Prostate gland (tissue), 2 donors: ENCODE data around the gene LCE1D. TPM values are rescaled to one million over a fixed set of nuclear protein-coding genes. Genes with fewer than 3 reads are reported as not detected.

Experiments
- DNase-seq: peaks from one replicate; pipeline ENCODE4 v3.0.0-alpha.2; 2019; ENCODE audit warnings: low spot score
- H3K27ac ChIP-seq, 2 donors: fragments of 200-600 bp; sonication (generic); 2 replicates each; pipeline ENCODE4 v1.5.1; 2017 to 2019
- H3K27me3 ChIP-seq: fragments of 200-600 bp; sonication (generic); replicated peaks from 2 replicates; pipeline ENCODE4 v1.5.1; 2019; ENCODE audit not compliant: insufficient read depth
- H3K36me3 ChIP-seq, 2 donors: fragments of 200-600 bp; sonication (generic); 1 replicate in 1 of 2; 2 replicates in 1 of 2; pipeline versions ENCODE4 v1.5.1 to v1.8.1; 2017 to 2019
- H3K4me1 ChIP-seq: fragments of 200-600 bp; sonication (generic); replicated peaks from 2 replicates; pipeline ENCODE4 v1.5.1; 2019
- H3K4me3 ChIP-seq, 2 donors: fragments of 200-600 bp; sonication (generic); 2 replicates each; pipeline ENCODE4 v1.5.1; 2017 to 2019
- H3K9me3 ChIP-seq: fragments of 200-600 bp; sonication (generic); 2 replicates; pipeline ENCODE4 v1.5.1; 2017
- POLR2A ChIP-seq: fragments of 450-650 bp; IDR thresholded peaks from one replicate; pipeline ENCODE4 v1.6.1; 2016; ENCODE audit warnings: antibody characterized with exemption, mild to moderate bottlenecking
- POLR2AphosphoS5 ChIP-seq: sonication (generic); formaldehyde crosslinking; IDR thresholded peaks from one replicate; pipeline ENCODE4 v1.6.1; 2017; ENCODE audit warnings: antibody characterized with exemption
- WGBS: methylation state at CpG from one replicate; pipeline ENCODE4 v1.1.5; 2018; 5-methylcytosine and 5-hydroxymethylcytosine counted together
- intact Hi-C: fragments of 100-400 bp; cut with DNase I; formaldehyde crosslinking; loops from one replicate; pipeline ENCODE4 v1.14.2; 2022
- total RNA-seq, 2 donors: library from RNA; depleted of rRNA; stranded (reverse); fragments of >200 nt; gene quantifications; one replicate each; pipeline ENCODE4 v1.1.0, GENCODE V29; 2016
- TF ChIP-seq, protein P1 (sequence below), 4 experiments: fragments of 200-600 bp in 2 of 4; fragments of 450-650 bp in 2 of 4; sonication (generic) in 2 of 4; IDR thresholded peaks; 1 replicate in 3 of 4; 2 replicates in 1 of 4; pipeline ENCODE4 v1.5.1; 2016 to 2019; ENCODE audit warnings: antibody characterized with exemption in 4 of 4, mild to moderate bottlenecking in 2 of 4, moderate library complexity in 2 of 4

The LCE1D gene
- total RNA-seq, 2 donors from 2014 or later, result not detected

DNA sequence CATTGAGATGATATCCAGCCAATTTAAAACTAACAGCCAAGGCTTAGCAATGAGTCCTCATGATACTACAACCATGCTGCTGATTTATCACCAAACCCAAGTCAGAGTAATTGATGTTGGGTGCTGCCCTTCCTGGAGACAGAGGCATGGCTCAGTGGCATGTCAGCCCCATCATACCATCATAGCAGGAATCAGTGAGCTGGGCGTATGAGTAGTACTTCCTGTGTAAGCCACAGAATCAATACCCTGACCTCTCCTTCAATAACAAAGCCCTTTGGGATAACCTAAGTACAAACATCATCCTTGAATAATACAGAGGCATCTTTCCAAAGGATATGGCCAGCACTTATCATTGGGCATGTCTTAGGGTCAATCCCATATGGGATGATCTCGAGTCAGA lies 13.4 kb upstream of the LCE1D start:
- DNase-seq, result no peak
- H3K36me3 ChIP-seq, result no peaks in the 10 kb centered on the region
- TF ChIP-seq POLR2A (no peak), POLR2AphosphoS5 (no peak)
- TF ChIP-seq, protein P1, sequence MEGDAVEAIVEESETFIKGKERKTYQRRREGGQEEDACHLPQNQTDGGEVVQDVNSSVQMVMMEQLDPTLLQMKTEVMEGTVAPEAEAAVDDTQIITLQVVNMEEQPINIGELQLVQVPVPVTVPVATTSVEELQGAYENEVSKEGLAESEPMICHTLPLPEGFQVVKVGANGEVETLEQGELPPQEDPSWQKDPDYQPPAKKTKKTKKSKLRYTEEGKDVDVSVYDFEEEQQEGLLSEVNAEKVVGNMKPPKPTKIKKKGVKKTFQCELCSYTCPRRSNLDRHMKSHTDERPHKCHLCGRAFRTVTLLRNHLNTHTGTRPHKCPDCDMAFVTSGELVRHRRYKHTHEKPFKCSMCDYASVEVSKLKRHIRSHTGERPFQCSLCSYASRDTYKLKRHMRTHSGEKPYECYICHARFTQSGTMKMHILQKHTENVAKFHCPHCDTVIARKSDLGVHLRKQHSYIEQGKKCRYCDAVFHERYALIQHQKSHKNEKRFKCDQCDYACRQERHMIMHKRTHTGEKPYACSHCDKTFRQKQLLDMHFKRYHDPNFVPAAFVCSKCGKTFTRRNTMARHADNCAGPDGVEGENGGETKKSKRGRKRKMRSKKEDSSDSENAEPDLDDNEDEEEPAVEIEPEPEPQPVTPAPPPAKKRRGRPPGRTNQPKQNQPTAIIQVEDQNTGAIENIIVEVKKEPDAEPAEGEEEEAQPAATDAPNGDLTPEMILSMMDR (IDR thresholded peaks at IDR 0.05), result no peak
- H3K27me3 ChIP-seq, result no peaks in the 10 kb centered on the region
- 73% methylated on average over 2 of the region's 2 CpGs for WGBS
- H3K4me1 ChIP-seq, result no peaks in the 10 kb centered on the region
- no peak overlapping the region for H3K4me3 ChIP-seq
- no peaks in the 10 kb centered on the region for H3K9me3 ChIP-seq
- intact Hi-C loops, result no loop called here
- no peak overlapping the region for H3K27ac ChIP-seq

DNA sequence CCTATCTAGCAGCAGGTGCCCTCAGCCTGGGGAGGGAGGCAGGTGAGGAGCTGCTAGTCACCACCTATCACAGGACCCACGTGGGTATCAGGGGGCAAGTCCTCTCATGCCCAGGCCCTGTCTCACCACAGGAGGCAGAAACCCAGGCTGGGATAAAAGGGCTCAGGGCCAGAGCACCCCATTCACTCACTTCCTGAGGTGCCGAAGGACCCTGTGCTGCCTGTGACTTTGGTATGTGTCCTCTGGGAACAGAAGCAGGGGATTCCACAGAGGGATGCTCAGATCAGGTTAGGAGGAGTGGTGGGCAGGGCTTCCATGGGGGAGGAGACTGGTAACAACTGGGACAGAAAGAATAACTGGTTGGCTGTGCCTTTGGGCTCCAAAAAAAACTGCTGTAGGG lies 10.4 kb upstream of the LCE1D start, which contains the start of gene LCE1E:
Gene LCE1E, plus strand, starts transcription at position 181 of the 400 bp plus-strand sequence. CDS start 1,043 bp downstream, outside the sequence.
- Histone ChIP-seq H3K4me1 (no peaks in the 10 kb centered on the region), H3K27ac (no peak within 1 kb of the TSS), H3K27me3 (no peaks in the 10 kb centered on the region), H3K4me3 (no peak within 1 kb of the TSS), H3K9me3 (no peaks in the 10 kb centered on the region), H3K36me3 (no peaks in the 10 kb centered on the region)
- DNase-seq, result no peak
- TF ChIP-seq POLR2AphosphoS5, result no peak
- no peak for TF ChIP-seq POLR2A
- TF ChIP-seq, protein P1 (IDR thresholded peaks at IDR 0.05), result no peak
- WGBS, result 15% methylated on average over 2 of the region's 2 CpGs
- intact Hi-C loops, result no loop called here

DNA sequence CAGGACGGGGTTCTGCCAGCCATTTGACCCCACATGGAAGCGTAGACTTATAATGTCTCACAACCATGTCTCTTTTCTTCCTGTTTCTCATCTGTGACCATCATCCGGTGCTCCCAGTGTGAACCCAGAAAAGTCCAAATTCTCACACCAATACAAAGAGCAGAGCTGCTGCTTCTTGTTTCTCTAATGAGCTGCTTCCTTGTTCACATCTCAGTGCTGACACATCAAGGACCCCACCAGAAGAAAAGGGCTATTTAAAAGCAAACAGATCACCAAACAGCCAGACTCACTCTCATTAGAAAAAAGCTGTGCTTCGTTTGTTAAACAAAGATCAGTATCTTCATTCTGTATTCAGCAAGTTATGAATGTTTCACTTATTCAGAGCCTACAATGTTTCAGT lies 835 bp upstream of the LCE1D start:
- Histone ChIP-seq H3K4me1 (no peaks in the 10 kb centered on the region), H3K27me3 (no peaks in the 10 kb centered on the region), H3K36me3 (no peaks in the 10 kb centered on the region), H3K27ac (no peak overlapping the region), H3K4me3 (no peak overlapping the region), H3K9me3 (no peaks in the 10 kb centered on the region)
- TF ChIP-seq POLR2AphosphoS5 (no peak), POLR2A (no peak)
- TF ChIP-seq, protein P1 (IDR thresholded peaks at IDR 0.05), result no peak
- DNase-seq, result no peak
- 40% methylated on average over 4 of the region's 4 CpGs for WGBS
- intact Hi-C loops, result no loop called here

- no peaks in the 10 kb centered on the region for H3K27me3 ChIP-seq
- no peak for DNase-seq
- no peaks in the 10 kb centered on the region for H3K4me1 ChIP-seq
- no peaks in the 10 kb centered on the region for H3K36me3 ChIP-seq
- 83% methylated on average over 1 of the region's 1 CpG for WGBS
- TF ChIP-seq, protein P1 (IDR thresholded peaks at IDR 0.05), result no peak
- TF ChIP-seq POLR2AphosphoS5 (no peak), POLR2A (no peak)
- no peak overlapping the region for H3K4me3 ChIP-seq
- H3K27ac ChIP-seq, result no peak overlapping the region
- intact Hi-C loops, result no loop called here
- no peaks in the 10 kb centered on the region for H3K9me3 ChIP-seq
Measured at GRCh38 chr1:152801333-152801732, 4.8 kb downstream of the LCE1D start.

DNA sequence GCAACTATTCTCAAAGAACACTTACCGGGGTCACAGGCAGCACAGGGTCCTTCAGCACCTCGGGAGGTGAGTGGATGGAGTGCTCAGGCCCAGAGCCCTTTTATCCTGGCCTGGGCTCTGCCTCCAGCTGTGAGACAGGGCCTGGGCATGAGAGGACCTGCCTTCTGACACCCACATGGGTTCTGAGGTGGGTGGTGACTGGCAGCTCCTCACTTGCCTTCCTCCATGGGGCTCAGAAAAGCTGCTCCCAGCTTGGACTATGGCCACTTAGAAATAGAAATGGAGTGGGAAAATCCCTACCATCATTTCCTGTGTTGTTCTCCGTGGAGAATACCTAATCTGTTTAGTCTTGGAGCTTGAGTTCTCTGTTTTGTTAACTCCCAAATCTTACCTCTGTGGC lies 10.1 kb downstream of the LCE1D start, which contains the start of gene LCE1C:
Gene LCE1C, minus strand, starts transcription at position 76 of the 400 bp plus-strand sequence. CDS start 1,173 bp downstream, outside the sequence.
- TF ChIP-seq, protein P1 (IDR thresholded peaks at IDR 0.05), result no peak
- TF ChIP-seq POLR2AphosphoS5 (no peak), POLR2A (no peak)
- no peak for DNase-seq
- Histone ChIP-seq H3K27ac (no peak within 1 kb of the TSS), H3K9me3 (no peaks in the 10 kb centered on the region), H3K36me3 (no peaks in the 10 kb centered on the region), H3K4me1 (no peaks in the 10 kb centered on the region), H3K4me3 (no peak within 1 kb of the TSS), H3K27me3 (no peaks in the 10 kb centered on the region)
- intact Hi-C loops, result no loop called here
- 52% methylated on average over 3 of the region's 3 CpGs for WGBS
